Stimulated activated CD4-positive, alpha-beta T cell treated with anti-CD3 and anti-CD28 coated beads, Interleukin-4, amount 100 ng/mL, for 1 hour (primary cell): ENCODE measurements around the gene BLOC1S3.

Experiments
- DNase-seq: peaks from one replicate; pipeline ENCODE4 v3.0.0-alpha.2; 2020

BLOC1S3 gene

GRCh38 chr19:45146741-45147205 lies 31.8 kb upstream of the BLOC1S3 start:
- no peak for DNase-seq

- no peak for DNase-seq
Observed at GRCh38 chr19:45147835-45148676, 30.5 kb upstream of the BLOC1S3 start.

- no peak for DNase-seq
Observed at GRCh38 chr19:45149129-45149528, 29.5 kb upstream of the BLOC1S3 start.

- DNase-seq: no peak
Observed at GRCh38 chr19:45150180-45150579, 28.4 kb upstream of the BLOC1S3 start.

- DNase-seq: no peak
Observed at GRCh38 chr19:45150751-45151281, 27.8 kb upstream of the BLOC1S3 start.

GRCh38 chr19:45151320-45151719 lies 27.3 kb upstream of the BLOC1S3 start:
- DNase-seq: no peak

- no peak for DNase-seq
Observed at GRCh38 chr19:45151821-45152503, 26.6 kb upstream of the BLOC1S3 start.

GRCh38 chr19:45152504-45153338 lies 25.9 kb upstream of the BLOC1S3 start:
- DNase-seq: peak; percentile 42

GRCh38 chr19:45153339-45154063 lies 25.1 kb upstream of the BLOC1S3 start:
- peak; percentile 46 for DNase-seq

GRCh38 chr19:45154064-45154827 lies 24.3 kb upstream of the BLOC1S3 start:
- DNase-seq: no peak

- DNase-seq: no peak
Observed at GRCh38 chr19:45156011-45156630, 22.5 kb upstream of the BLOC1S3 start.

GRCh38 chr19:45156751-45157150 lies 21.8 kb upstream of the BLOC1S3 start:
- DNase-seq: no peak

- DNase-seq: no peak
Observed at GRCh38 chr19:45158503-45159209, 19.9 kb upstream of the BLOC1S3 start.

GRCh38 chr19:45159210-45159970 lies 19.2 kb upstream of the BLOC1S3 start:
- no peak for DNase-seq

- DNase-seq: no peak
Observed at GRCh38 chr19:45159971-45160324, 18.6 kb upstream of the BLOC1S3 start.

GRCh38 chr19:45160870-45161737 lies 17.5 kb upstream of the BLOC1S3 start, which contains the start of gene NKPD1:
NKPD1 (minus strand) TSS chr19:45160982; CDS start chr19:45160150, 832 bp downstream.
- DNase-seq: no peak

GRCh38 chr19:45161738-45162607 lies 16.6 kb upstream of the BLOC1S3 start:
- DNase-seq: no peak
